ENCODE data around the gene PGLYRP2.

The PGLYRP2 gene

GRCh38 chr19:15438577-15438976 lies 40.7 kb downstream of the PGLYRP2 start:
- no peak for DNase-seq

- no peak for DNase-seq
These were observed 41.2 kb downstream of the PGLYRP2 start for GRCh38 chr19:15438124-15438496.

GRCh38 chr19:15437355-15438123 lies 41.8 kb downstream of the PGLYRP2 start:
- no peak for DNase-seq

- no peak for DNase-seq
These were observed 42.5 kb downstream of the PGLYRP2 start for GRCh38 chr19:15436826-15437110.

GRCh38 chr19:15436012-15436825 lies 43.1 kb downstream of the PGLYRP2 start:
- no peak for DNase-seq

GRCh38 chr19:15433519-15434069 lies 45.7 kb downstream of the PGLYRP2 start:
- no peak for DNase-seq

- peak; percentile 83 to 96 (median 88) for DNase-seq
These were observed 46.4 kb downstream of the PGLYRP2 start for GRCh38 chr19:15432629-15433518.

- DNase-seq, result no peak
These were observed 47.2 kb downstream of the PGLYRP2 start for GRCh38 chr19:15432018-15432494.

GRCh38 chr19:15431396-15432017 lies 47.8 kb downstream of the PGLYRP2 start:
- no peak for DNase-seq

GRCh38 chr19:15430526-15431120 lies 48.7 kb downstream of the PGLYRP2 start:
- no peak for DNase-seq

- no peak for DNase-seq
These were observed 49.4 kb downstream of the PGLYRP2 start for GRCh38 chr19:15429825-15430467.

GRCh38 chr19:15428956-15429824 lies 50.1 kb downstream of the PGLYRP2 start:
- DNase-seq, result no peak

GRCh38 chr19:15427991-15428471 lies 51.3 kb downstream of the PGLYRP2 start:
- no peak for DNase-seq

- no peak for DNase-seq
These were observed 52.0 kb downstream of the PGLYRP2 start for GRCh38 chr19:15427350-15427700.

GRCh38 chr19:15426485-15427349 lies 52.6 kb downstream of the PGLYRP2 start:
- DNase-seq, result peak in 1 of 5 experiments; percentile 26

GRCh38 chr19:15425321-15425950 lies 53.9 kb downstream of the PGLYRP2 start:
- DNase-seq, result no peak

GRCh38 chr19:15424692-15425272 lies 54.5 kb downstream of the PGLYRP2 start:
- no peak for DNase-seq

- no peak for DNase-seq
These were observed 55.2 kb downstream of the PGLYRP2 start for GRCh38 chr19:15424121-15424520.
